ENCODE results near the gene DUSP18. TPM values are rescaled to one million over a fixed set of nuclear protein-coding genes. Genes with fewer than 3 reads are reported as not detected.
A peak's percentile ranks its signal among the peaks of the same experiment; 100 is the strongest.

The DUSP18 gene
- total RNA-seq, 1 donor = 14.1 TPM

- H2AFZ ChIP-seq (ENCODE audit: low read length) = peak overlapping the region; percentile 99
- peak overlapping the region; percentile 95 for H3K4me2 ChIP-seq (ENCODE audit: insufficient read depth, low read length)
- H3K79me2 ChIP-seq (ENCODE audit: insufficient read depth, low read length) = peaks cover 14% of the 10 kb centered on the region
- H3K4me1 ChIP-seq (ENCODE audit: insufficient read depth, low read length) = peaks cover 14% of the 10 kb centered on the region
- no peak for DNase-seq (ENCODE audit: insufficient read length, low spot score, missing footprints)
- no peaks in the 10 kb centered on the region for H4K20me1 ChIP-seq (ENCODE audit: insufficient read depth, low read length)
- H3K27me3 ChIP-seq (ENCODE audit: insufficient read depth, low read length) = no peaks in the 10 kb centered on the region
- H3K27ac ChIP-seq (ENCODE audit: low read depth, low read length) = peak overlapping the region; percentile 60
- peaks cover 7% of the 10 kb centered on the region for H3K36me3 ChIP-seq (ENCODE audit: insufficient read depth, low read length)
- TF ChIP-seq CTCF (IDR thresholded peaks at IDR 0.05; ENCODE audit: extremely low read depth, low read depth, low read length) = no peak
- H3K4me3 ChIP-seq (ENCODE audit: insufficient read depth, low read length) = peak overlapping the region; percentile 93
- no peaks in the 10 kb centered on the region for H3K9me3 ChIP-seq (ENCODE audit: low read depth, low read length)
Observed at GRCh38 chr22:30668386-30668710, 673 bp upstream of the DUSP18 start.

DNA sequence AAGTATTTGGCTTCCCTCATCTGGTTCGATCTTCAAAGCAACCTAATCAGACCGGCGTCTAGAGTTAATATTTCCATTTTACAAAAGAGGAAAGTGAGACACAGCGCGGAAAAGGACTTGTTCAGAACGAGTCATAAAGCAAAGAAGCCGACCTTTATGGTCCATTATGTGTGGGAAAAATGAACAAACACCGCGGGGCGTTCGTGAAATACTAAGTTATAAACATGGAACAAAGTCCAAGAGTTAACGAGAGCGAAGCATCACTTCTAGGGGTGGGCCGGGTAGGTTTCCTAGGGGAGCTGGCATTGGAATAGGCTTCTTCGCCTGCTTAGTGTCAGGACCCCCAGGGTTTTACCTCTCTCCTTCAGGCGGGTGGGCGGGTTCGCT, 575 bp downstream of the DUSP18 start:
- Histone ChIP-seq H3K4me3 (ENCODE audit: insufficient read depth, low read length) (peak overlapping the region; percentile 93), H2AFZ (ENCODE audit: low read length) (peak overlapping the region; percentile 99), H3K79me2 (ENCODE audit: insufficient read depth, low read length) (peaks cover 15% of the 10 kb centered on the region), H3K9me3 (ENCODE audit: low read depth, low read length) (no peaks in the 10 kb centered on the region), H4K20me1 (ENCODE audit: insufficient read depth, low read length) (no peaks in the 10 kb centered on the region), H3K27me3 (ENCODE audit: insufficient read depth, low read length) (no peaks in the 10 kb centered on the region), H3K4me1 (ENCODE audit: insufficient read depth, low read length) (peaks cover 14% of the 10 kb centered on the region), H3K4me2 (ENCODE audit: insufficient read depth, low read length) (peak overlapping the region; percentile 95), H3K36me3 (ENCODE audit: insufficient read depth, low read length) (peaks cover 19% of the 10 kb centered on the region), H3K27ac (ENCODE audit: low read depth, low read length) (peak overlapping the region; percentile 60)
- DNase-seq (ENCODE audit: insufficient read length, low spot score, missing footprints) = no peak
- no peak for TF ChIP-seq CTCF (IDR thresholded peaks at IDR 0.05; ENCODE audit: extremely low read depth, low read depth, low read length)

- Histone ChIP-seq H3K36me3 (ENCODE audit: insufficient read depth, low read length) (peaks cover 21% of the 10 kb centered on the region), H2AFZ (ENCODE audit: low read length) (no peak overlapping the region), H3K27me3 (ENCODE audit: insufficient read depth, low read length) (no peaks in the 10 kb centered on the region), H3K9me3 (ENCODE audit: low read depth, low read length) (no peaks in the 10 kb centered on the region), H3K79me2 (ENCODE audit: insufficient read depth, low read length) (peaks cover 15% of the 10 kb centered on the region), H3K27ac (ENCODE audit: low read depth, low read length) (no peak overlapping the region), H4K20me1 (ENCODE audit: insufficient read depth, low read length) (no peaks in the 10 kb centered on the region), H3K4me2 (ENCODE audit: insufficient read depth, low read length) (no peak overlapping the region), H3K4me1 (ENCODE audit: insufficient read depth, low read length) (peaks cover 14% of the 10 kb centered on the region), H3K4me3 (ENCODE audit: insufficient read depth, low read length) (no peak overlapping the region)
- no peak for TF ChIP-seq CTCF (IDR thresholded peaks at IDR 0.05; ENCODE audit: extremely low read depth, low read depth, low read length)
- DNase-seq (ENCODE audit: insufficient read length, low spot score, missing footprints) = no peak
Observed at GRCh38 chr22:30665786-30666185, 1.9 kb downstream of the DUSP18 start.

- no peak for TF ChIP-seq CTCF (IDR thresholded peaks at IDR 0.05; ENCODE audit: extremely low read depth, low read depth, low read length)
Observed at GRCh38 chr22:30665266-30665665, 2.4 kb downstream of the DUSP18 start.

More at GRCh38 chr22:30665266-30665665, 2.4 kb downstream of the DUSP18 start:
- Histone ChIP-seq H3K27me3 (ENCODE audit: insufficient read depth, low read length) (no peaks in the 10 kb centered on the region), H3K27ac (ENCODE audit: low read depth, low read length) (no peak overlapping the region), H2AFZ (ENCODE audit: low read length) (no peak overlapping the region), H3K79me2 (ENCODE audit: insufficient read depth, low read length) (peaks cover 15% of the 10 kb centered on the region), H3K9me3 (ENCODE audit: low read depth, low read length) (no peaks in the 10 kb centered on the region), H4K20me1 (ENCODE audit: insufficient read depth, low read length) (no peaks in the 10 kb centered on the region), H3K4me2 (ENCODE audit: insufficient read depth, low read length) (no peak overlapping the region), H3K4me1 (ENCODE audit: insufficient read depth, low read length) (peaks cover 14% of the 10 kb centered on the region), H3K36me3 (ENCODE audit: insufficient read depth, low read length) (peaks cover 21% of the 10 kb centered on the region), H3K4me3 (ENCODE audit: insufficient read depth, low read length) (no peak overlapping the region)
- DNase-seq (ENCODE audit: insufficient read length, low spot score, missing footprints) = no peak
